ENCODE results near the gene SPTLC2. TPM values are rescaled to one million over a fixed set of nuclear protein-coding genes. Genes with fewer than 3 reads are reported as not detected.

The SPTLC2 gene
- total RNA-seq, 1 experiment from 2014 or later, result 32.6 TPM

- Histone ChIP-seq H3K27ac (ENCODE audit: insufficient read length, low read depth, low read length) (no peak overlapping the region), H4K20me1 (ENCODE audit: control insufficient read depth, insufficient read depth, insufficient read length) (no peaks in the 10 kb centered on the region), H3K23me2 (ENCODE audit: insufficient read length, low read depth, low read length, poor library complexity, severe bottlenecking) (no peaks in the 10 kb centered on the region), H3T11ph (ENCODE audit: low read length) (no peak overlapping the region), H3K14ac (ENCODE audit: insufficient read depth, low read length) (no peak overlapping the region), H3K27me3 (ENCODE audit: insufficient read depth, low read length) (no peaks in the 10 kb centered on the region), H4K91ac (ENCODE audit: insufficient read length, low read depth, low read length) (no peak overlapping the region), H2BK12ac (ENCODE audit: insufficient read length, low read depth, low read length) (no peak overlapping the region), H3K79me1 (ENCODE audit: insufficient read depth, low read depth, low read length, poor library complexity, severe bottlenecking) (peaks cover 5% of the 10 kb centered on the region), H2AFZ (ENCODE audit: low read length) (no peak overlapping the region), H3K23ac (ENCODE audit: insufficient read length, low read depth, low read length) (no peak overlapping the region), H2BK20ac (ENCODE audit: low read depth, low read length, poor library complexity, severe bottlenecking) (no peak overlapping the region), H3K4me1 (ENCODE audit: insufficient read depth, low read length) (no peaks in the 10 kb centered on the region), H3K9ac (ENCODE audit: extremely low read depth, insufficient read length, low read length) (no peak overlapping the region), H2AK5ac (ENCODE audit: insufficient read length, low read length) (no peak overlapping the region), H3K56ac (ENCODE audit: insufficient read length, low read depth, low read length) (no peak overlapping the region), H4K5ac (ENCODE audit: insufficient read length, low read depth, low read length) (no peak overlapping the region), H2BK5ac (ENCODE audit: insufficient read length, low read length) (no peak overlapping the region), H2BK120ac (ENCODE audit: low read depth, low read length, poor library complexity, severe bottlenecking) (no peak overlapping the region), H3K18ac (ENCODE audit: insufficient read length, low read depth, low read length) (no peak overlapping the region), H3K9me3 (ENCODE audit: control insufficient read depth, low read depth, low read length) (no peaks in the 10 kb centered on the region), H4K8ac (replicated peaks; ENCODE audit: insufficient read length, low read depth, low read length) (no peak overlapping the region), H3K4ac (ENCODE audit: low read depth, low read length) (no peak overlapping the region), H3K4me2 (ENCODE audit: insufficient read depth, insufficient read length, low read length) (no peak overlapping the region), H3K79me2 (ENCODE audit: insufficient read depth, low read length) (no peaks in the 10 kb centered on the region; the same call in 1 of the 2 replicates), H2BK15ac (ENCODE audit: low read depth, low read length) (no peak overlapping the region)
- H3K9me3 Mint-ChIP-seq, result no peaks in the 10 kb centered on the region
- H3K4me3 Mint-ChIP-seq, result no peak overlapping the region
- H3K36me3 Mint-ChIP-seq (ENCODE audit: insufficient read depth in 1 of 3, low read depth in 3 of 3), result peaks cover 0 to 1% (median 0%) of the 10 kb centered on the region in 3 experiments; a peak in 3 of 7 replicates
- DNase-seq, result no peak
- H3K27ac Mint-ChIP-seq, result no peak overlapping the region
- no CpG with 5 or more reads among the region's 10 CpGs for WGBS (ENCODE audit: extremely low coverage, insufficient read length, low lambda C conversion rate)
- H3K4me1 Mint-ChIP-seq, result peaks cover 5 to 10% of the 10 kb centered on the region in 2 experiments
- H3K27me3 Mint-ChIP-seq (ENCODE audit: low read depth), result no peaks in the 10 kb centered on the region
- TF ChIP-seq, protein P1, sequence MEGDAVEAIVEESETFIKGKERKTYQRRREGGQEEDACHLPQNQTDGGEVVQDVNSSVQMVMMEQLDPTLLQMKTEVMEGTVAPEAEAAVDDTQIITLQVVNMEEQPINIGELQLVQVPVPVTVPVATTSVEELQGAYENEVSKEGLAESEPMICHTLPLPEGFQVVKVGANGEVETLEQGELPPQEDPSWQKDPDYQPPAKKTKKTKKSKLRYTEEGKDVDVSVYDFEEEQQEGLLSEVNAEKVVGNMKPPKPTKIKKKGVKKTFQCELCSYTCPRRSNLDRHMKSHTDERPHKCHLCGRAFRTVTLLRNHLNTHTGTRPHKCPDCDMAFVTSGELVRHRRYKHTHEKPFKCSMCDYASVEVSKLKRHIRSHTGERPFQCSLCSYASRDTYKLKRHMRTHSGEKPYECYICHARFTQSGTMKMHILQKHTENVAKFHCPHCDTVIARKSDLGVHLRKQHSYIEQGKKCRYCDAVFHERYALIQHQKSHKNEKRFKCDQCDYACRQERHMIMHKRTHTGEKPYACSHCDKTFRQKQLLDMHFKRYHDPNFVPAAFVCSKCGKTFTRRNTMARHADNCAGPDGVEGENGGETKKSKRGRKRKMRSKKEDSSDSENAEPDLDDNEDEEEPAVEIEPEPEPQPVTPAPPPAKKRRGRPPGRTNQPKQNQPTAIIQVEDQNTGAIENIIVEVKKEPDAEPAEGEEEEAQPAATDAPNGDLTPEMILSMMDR (conservative IDR thresholded peaks at IDR 0.05), result no peak
These were observed 31.6 kb downstream of the SPTLC2 start for GRCh38 chr14:77584809-77585208.
